Hepatocyte (in vitro differentiated cells): ENCODE results near the gene TMEM41B. TPM values are rescaled to one million over a fixed set of nuclear protein-coding genes. Genes with fewer than 3 reads are reported as not detected.
A peak's percentile ranks its signal among the peaks of the same experiment; 100 is the strongest.

Source experiments
- DNase-seq: peaks from one replicate; pipeline ENCODE4 v3.0.0-alpha.2; 2016; ENCODE audit warnings: low spot score
- H2AFZ ChIP-seq: fragments of 200-600 bp; sonication (generic); 2 replicates; pipeline ENCODE4 v1.6.0; 2016; ENCODE audit warnings: antibody characterized with exemption, mild to moderate bottlenecking
- H3K27ac ChIP-seq: fragments of 200-600 bp; sonication (generic); 2 replicates; pipeline ENCODE4 v1.5.1; 2016; ENCODE audit warnings: mild to moderate bottlenecking
- H3K27me3 ChIP-seq: fragments of 200-600 bp; sonication (generic); 2 replicates; pipeline ENCODE4 v1.6.1; 2016
- H3K36me3 ChIP-seq: fragments of 200-600 bp; sonication (generic); replicated peaks from 2 replicates; pipeline ENCODE4 v1.5.1; 2016; ENCODE audit warnings: low read depth; ENCODE audit not compliant: insufficient read depth
- H3K4me1 ChIP-seq: fragments of 200-600 bp; sonication (generic); 2 replicates; pipeline ENCODE4 v1.5.1; 2016; ENCODE audit warnings: mild to moderate bottlenecking, moderate library complexity; ENCODE audit not compliant: insufficient read depth
- H3K4me2 ChIP-seq: fragments of 200-600 bp; sonication (generic); 2 replicates; pipeline ENCODE4 v1.6.0; 2016
- H3K4me3 ChIP-seq: fragments of 200-600 bp; sonication (generic); 2 replicates; pipeline ENCODE4 v1.5.1; 2016; ENCODE audit warnings: mild to moderate bottlenecking
- H3K79me2 ChIP-seq: fragments of 200-600 bp; sonication (generic); 2 replicates; pipeline ENCODE4 v1.6.0; 2017; ENCODE audit warnings: mild to moderate bottlenecking
- H3K9me2 ChIP-seq: fragments of 200-600 bp; sonication (generic); replicated peaks from 2 replicates; pipeline ENCODE4 v1.6.0; 2017; ENCODE audit warnings: mild to moderate bottlenecking; ENCODE audit not compliant: insufficient read depth
- H3K9me3 ChIP-seq: fragments of 200-600 bp; sonication (generic); 2 replicates; pipeline ENCODE4 v1.5.1; 2016; ENCODE audit warnings: low read depth, mild to moderate bottlenecking
- H4K20me1 ChIP-seq: fragments of 200-600 bp; sonication (generic); 2 replicates; pipeline ENCODE4 v1.6.0; 2016; ENCODE audit warnings: mild to moderate bottlenecking; ENCODE audit not compliant: insufficient read depth, poor library complexity, severe bottlenecking
- EZH2 ChIP-seq: fragments of 200-600 bp; sonication (generic); IDR thresholded peaks from 2 replicates; pipeline ENCODE4 v1.6.1; 2016; ENCODE audit warnings: antibody characterized with exemption, mild to moderate bottlenecking, borderline replicate concordance
- EZH2phosphoT487 ChIP-seq: fragments of 200-600 bp; sonication (generic); IDR thresholded peaks from one replicate; pipeline ENCODE4 v1.6.1; 2018; ENCODE audit warnings: antibody characterized with exemption, mild to moderate bottlenecking, low read depth, moderate library complexity; ENCODE audit not compliant: unreplicated experiment, severe bottlenecking
- WGBS: methylation state at CpG from one replicate; pipeline ENCODE4 v1.1.6; 2016; ENCODE audit warnings: low lambda C conversion rate; ENCODE audit errors: missing lambda C conversion rate; 5-methylcytosine and 5-hydroxymethylcytosine counted together
- polyA plus RNA-seq: library from polyadenylated mRNA; unstranded; fragments of >200 nt; fragmentation: Nextera tagmentation; extraction: Ambion mirVana; gene quantifications from 2 replicates; pipeline ENCODE4 v1.2.1, GENCODE V29; 2016
- total RNA-seq: library from RNA; depleted of rRNA; stranded (reverse); fragments of >200 nt; gene quantifications from 2 replicates; pipeline ENCODE4 v1.2.3, GENCODE V29; 2014
- TF ChIP-seq, protein P1 (sequence below): fragments of 200-600 bp; sonication (generic); IDR thresholded peaks from 2 replicates; pipeline ENCODE4 v1.5.1; 2016; ENCODE audit warnings: antibody characterized with exemption, mild to moderate bottlenecking; ENCODE audit not compliant: poor library complexity

TMEM41B gene
- total and polyA plus RNA-seq, 2 experiments from 2014 or later = 39.6 to 74.4 TPM

DNA sequence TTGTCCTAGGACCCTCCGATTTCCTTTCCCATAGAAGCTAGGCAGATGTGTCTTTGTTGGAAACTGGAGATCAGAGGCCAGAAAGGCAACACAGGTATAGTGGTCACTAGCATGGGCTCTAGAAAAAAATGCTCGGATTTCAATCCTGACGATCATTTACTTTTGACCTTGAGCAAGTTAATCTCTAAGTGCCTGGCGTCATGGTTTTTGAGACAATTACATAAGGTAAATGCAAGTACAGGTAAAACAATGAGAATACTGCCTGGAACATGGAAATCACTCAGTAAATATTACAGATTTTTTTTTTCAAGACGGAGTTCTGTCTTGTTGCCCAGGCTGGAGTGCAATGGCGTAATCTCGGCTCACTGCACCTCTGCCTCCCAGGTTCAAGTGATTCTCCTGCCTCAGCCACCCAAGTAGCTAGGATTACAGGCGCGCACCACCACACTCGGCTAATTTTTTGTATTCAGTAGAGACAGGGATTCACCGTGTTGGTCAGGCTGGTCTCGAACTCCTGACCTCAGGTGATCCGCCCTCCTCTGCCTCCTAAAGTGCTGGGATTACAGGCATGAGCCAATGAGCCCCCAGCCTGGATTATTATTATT lies 48.2 kb downstream of the TMEM41B start:
- Histone ChIP-seq H3K9me3 (no peaks in the 10 kb centered on the region), H3K27ac (peak overlapping the region; percentile 82), H3K4me2 (peak overlapping the region; percentile 94), H3K4me3 (peak overlapping the region; percentile 59), H3K79me2 (peaks cover 27% of the 10 kb centered on the region), H3K27me3 (no peaks in the 10 kb centered on the region), H4K20me1 (peaks cover 14% of the 10 kb centered on the region), H3K4me1 (no peaks in the 10 kb centered on the region), H3K9me2 (no peaks in the 10 kb centered on the region), H3K36me3 (no peaks in the 10 kb centered on the region), H2AFZ (peak overlapping the region; percentile 96)
- WGBS = 72% methylated on average over 13 of the region's 13 CpGs
- TF ChIP-seq EZH2 = no peak
- TF ChIP-seq, protein P1, sequence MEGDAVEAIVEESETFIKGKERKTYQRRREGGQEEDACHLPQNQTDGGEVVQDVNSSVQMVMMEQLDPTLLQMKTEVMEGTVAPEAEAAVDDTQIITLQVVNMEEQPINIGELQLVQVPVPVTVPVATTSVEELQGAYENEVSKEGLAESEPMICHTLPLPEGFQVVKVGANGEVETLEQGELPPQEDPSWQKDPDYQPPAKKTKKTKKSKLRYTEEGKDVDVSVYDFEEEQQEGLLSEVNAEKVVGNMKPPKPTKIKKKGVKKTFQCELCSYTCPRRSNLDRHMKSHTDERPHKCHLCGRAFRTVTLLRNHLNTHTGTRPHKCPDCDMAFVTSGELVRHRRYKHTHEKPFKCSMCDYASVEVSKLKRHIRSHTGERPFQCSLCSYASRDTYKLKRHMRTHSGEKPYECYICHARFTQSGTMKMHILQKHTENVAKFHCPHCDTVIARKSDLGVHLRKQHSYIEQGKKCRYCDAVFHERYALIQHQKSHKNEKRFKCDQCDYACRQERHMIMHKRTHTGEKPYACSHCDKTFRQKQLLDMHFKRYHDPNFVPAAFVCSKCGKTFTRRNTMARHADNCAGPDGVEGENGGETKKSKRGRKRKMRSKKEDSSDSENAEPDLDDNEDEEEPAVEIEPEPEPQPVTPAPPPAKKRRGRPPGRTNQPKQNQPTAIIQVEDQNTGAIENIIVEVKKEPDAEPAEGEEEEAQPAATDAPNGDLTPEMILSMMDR = no peak
- no peak for TF ChIP-seq EZH2phosphoT487
- DNase-seq = peak; percentile 35

DNA sequence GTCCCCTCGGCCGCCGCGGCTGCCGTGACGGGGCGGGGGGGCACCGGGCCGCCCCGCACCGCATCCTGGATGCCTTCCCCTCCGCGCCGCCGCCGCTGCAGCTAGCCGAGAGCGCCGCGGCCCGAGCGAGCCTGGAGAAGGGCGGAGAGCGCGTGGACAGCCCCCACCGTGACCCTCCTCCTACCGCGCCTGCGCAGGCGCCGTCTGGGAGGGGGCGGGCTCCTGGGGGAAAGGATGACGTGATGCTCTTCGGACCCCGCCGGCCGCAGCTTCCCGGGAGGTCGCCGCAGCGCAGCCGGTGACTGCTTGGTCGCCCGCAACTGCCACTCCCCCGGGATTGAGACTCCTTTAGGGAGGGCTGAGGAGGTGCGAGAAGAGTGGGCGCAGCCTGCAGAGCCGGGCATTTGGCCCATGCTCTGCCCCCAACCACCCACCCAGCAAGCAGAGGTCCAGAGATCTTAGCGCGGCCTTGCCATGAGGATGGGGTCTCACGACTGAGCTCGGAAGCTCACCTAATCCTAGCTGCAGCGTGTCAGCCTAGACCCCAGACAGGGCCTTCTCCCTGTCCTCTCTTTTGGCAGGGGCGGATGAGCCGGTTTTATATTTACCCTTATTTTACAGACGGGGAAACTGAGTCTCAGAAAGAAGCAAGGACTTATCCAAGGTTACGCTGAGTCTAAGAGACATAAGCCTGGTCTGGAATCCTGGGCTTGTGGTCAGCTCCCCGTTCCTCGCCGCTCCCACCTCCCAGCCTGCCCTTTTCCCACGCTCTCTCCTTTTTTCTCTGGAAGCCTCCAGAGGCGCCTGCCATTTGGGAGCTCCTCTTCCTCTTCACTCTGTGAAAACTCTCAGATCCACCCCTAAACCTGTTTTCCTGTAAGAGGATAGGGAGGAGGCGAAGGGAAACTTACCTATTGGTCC lies 48.9 kb downstream of the TMEM41B start, which contains the start of gene DENND5A:
Gene DENND5A, minus strand, starts transcription at position 140 of the 921 bp plus-strand sequence. CDS start 281 bp downstream, outside the sequence.
- Histone ChIP-seq H3K9me3 (no peaks in the 10 kb centered on the region), H2AFZ (peak within 1 kb of the TSS; percentile 96)
- 7% methylated on average over 44 of the region's 63 CpGs for WGBS

DNA sequence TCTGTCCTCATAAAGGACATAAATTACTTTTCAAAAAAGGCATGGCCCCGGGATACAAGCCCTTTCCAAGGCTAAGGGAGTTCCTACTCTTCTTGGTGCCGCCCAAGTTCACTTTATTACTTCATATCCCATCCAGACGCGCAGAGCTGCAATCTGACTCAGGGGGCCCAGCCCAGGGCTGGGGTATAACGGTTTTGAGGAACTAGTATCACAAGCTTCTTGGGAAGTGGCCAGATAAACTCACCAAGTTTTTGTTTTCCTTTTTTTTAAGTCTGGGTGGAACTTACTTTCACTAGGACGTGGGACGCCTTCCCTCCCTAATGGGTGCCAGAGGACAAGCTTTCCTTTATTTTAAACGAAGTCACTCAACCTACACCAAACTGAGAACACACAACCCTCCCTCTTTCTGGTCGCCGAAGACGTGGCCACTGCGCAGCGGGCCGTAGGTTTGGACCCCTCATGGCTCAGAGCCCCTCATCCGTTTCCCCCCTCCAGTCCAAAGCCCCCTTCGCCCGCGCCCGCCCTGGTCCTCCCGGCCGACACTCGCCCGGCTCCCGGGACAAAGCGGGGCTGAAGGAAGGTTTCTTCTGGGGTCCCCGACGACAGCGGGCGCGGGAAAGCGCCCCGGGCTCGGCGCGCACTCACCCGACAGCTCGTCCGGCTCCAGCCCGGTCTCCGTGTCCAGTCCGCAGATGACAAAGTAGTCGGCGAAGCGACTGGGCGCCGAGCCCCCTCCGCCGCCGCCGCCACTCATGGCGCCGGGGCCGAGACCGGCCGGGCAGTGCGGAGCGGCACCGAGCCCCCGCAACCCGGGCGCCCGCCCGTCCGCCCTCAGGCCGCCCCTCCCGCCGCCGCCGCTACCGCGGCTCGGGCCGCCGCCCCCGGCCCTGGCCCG lies 49.8 kb downstream of the TMEM41B start:
- Histone ChIP-seq H4K20me1 (peaks cover 30% of the 10 kb centered on the region), H3K4me2 (peak overlapping the region; percentile 72), H3K79me2 (peaks cover 44% of the 10 kb centered on the region), H3K9me2 (no peaks in the 10 kb centered on the region), H3K9me3 (no peaks in the 10 kb centered on the region), H3K36me3 (no peaks in the 10 kb centered on the region), H3K27me3 (no peaks in the 10 kb centered on the region), H3K4me1 (peaks cover 7% of the 10 kb centered on the region), H3K27ac (peak overlapping the region; percentile 88), H2AFZ (peak overlapping the region; percentile 49), H3K4me3 (peak overlapping the region; percentile 71)
- 2% methylated on average over 12 of the region's 76 CpGs for WGBS
- peak; percentile 81 for DNase-seq
- TF ChIP-seq EZH2phosphoT487 (no peak), EZH2 (no peak)
- TF ChIP-seq, protein P1 = no peak

More for the DNA sequence above, 48.9 kb downstream of the TMEM41B start, which contains the start of gene DENND5A:
- peaks cover 6% of the 10 kb centered on the region for H3K4me1 ChIP-seq
- no peaks in the 10 kb centered on the region for H3K9me2 ChIP-seq
- H4K20me1 ChIP-seq = peaks cover 21% of the 10 kb centered on the region
- H3K4me3 ChIP-seq = peak within 1 kb of the TSS; percentile 71
- no peaks in the 10 kb centered on the region for H3K36me3 ChIP-seq
- TF ChIP-seq EZH2phosphoT487 (no peak), EZH2 (no peak)
- TF ChIP-seq, protein P1 = no peak
- no peaks in the 10 kb centered on the region for H3K27me3 ChIP-seq
- H3K79me2 ChIP-seq = peaks cover 35% of the 10 kb centered on the region
- peak within 1 kb of the TSS; percentile 94 for H3K4me2 ChIP-seq
- peak; percentile 96 for DNase-seq
- peak within 1 kb of the TSS; percentile 88 for H3K27ac ChIP-seq
